Astrocyte (in vitro differentiated cells and primary cell): ENCODE data around the gene SPSB1. TPM values are rescaled to one million over a fixed set of nuclear protein-coding genes. Genes with fewer than 3 reads are reported as not detected.

ENCODE experiments used
- DNase-seq: peaks from one replicate; pipeline ENCODE4 v3.0.0-alpha.2; 2010; ENCODE audit warnings: low read depth
- FAIRE-seq: peaks from 2 replicates; lab custom pipeline; 2011; peaks lifted over from hg19 to GRCh38; lab: Jason Lieb, UNC
- H2AFZ ChIP-seq: 2 replicates; pipeline ENCODE4 v1.6.0; 2012; ENCODE audit warnings: low read depth, low read length, inconsistent platforms
- H3K27ac ChIP-seq: 2 replicates; pipeline ENCODE4 v1.5.1; 2011; ENCODE audit warnings: low read depth, low read length, inconsistent platforms
- H3K27me3 ChIP-seq: 2 replicates; pipeline ENCODE4 v1.6.0; 2011; ENCODE audit warnings: low read length, inconsistent platforms; ENCODE audit not compliant: insufficient read depth
- H3K36me3 ChIP-seq: 2 replicates; pipeline ENCODE4 v1.5.1; 2011; ENCODE audit warnings: low read length, inconsistent platforms; ENCODE audit not compliant: insufficient read depth
- H3K4me1 ChIP-seq: 2 replicates; pipeline ENCODE4 v1.5.1; 2011; ENCODE audit warnings: low read length, inconsistent platforms; ENCODE audit not compliant: insufficient read depth
- H3K4me2 ChIP-seq: 2 replicates; pipeline ENCODE4 v1.6.0; 2012; ENCODE audit warnings: low read length, inconsistent platforms
- H3K4me3 ChIP-seq: 2 replicates; pipeline ENCODE4 v1.5.1; 2011; ENCODE audit warnings: low read depth, mild to moderate bottlenecking, low read length, inconsistent platforms; ENCODE audit not compliant: insufficient read depth
- H3K79me2 ChIP-seq: 2 replicates; pipeline ENCODE4 v1.6.0; 2012; ENCODE audit warnings: mild to moderate bottlenecking, low read length, inconsistent platforms; ENCODE audit not compliant: insufficient read depth
- H3K9ac ChIP-seq: 2 replicates; pipeline ENCODE4 v1.6.0; 2012; ENCODE audit warnings: mild to moderate bottlenecking, low read length, inconsistent platforms
- H3K9me3 ChIP-seq: 2 replicates; pipeline ENCODE4 v1.5.1; 2012; ENCODE audit warnings: low read depth, mild to moderate bottlenecking, low read length, inconsistent platforms; ENCODE audit not compliant: insufficient read depth
- H4K20me1 ChIP-seq: 2 replicates; pipeline ENCODE4 v1.6.0; 2012; ENCODE audit warnings: low read length, inconsistent platforms; ENCODE audit not compliant: insufficient read depth
- H3K27ac Mint-ChIP-seq: one replicate; pipeline ENCODE4 v1.8.0; 2021; ENCODE audit warnings: mild to moderate bottlenecking, mixed read lengths; ENCODE audit not compliant: unreplicated experiment
- H3K27me3 Mint-ChIP-seq: one replicate; pipeline ENCODE4 v1.8.0; 2021; ENCODE audit warnings: low read depth, mixed read lengths; ENCODE audit not compliant: unreplicated experiment
- H3K36me3 Mint-ChIP-seq: one replicate; pipeline ENCODE4 v1.8.0; 2021; ENCODE audit warnings: low read depth, mixed read lengths; ENCODE audit not compliant: unreplicated experiment
- H3K4me1 Mint-ChIP-seq: one replicate; pipeline ENCODE4 v1.8.0; 2021; ENCODE audit warnings: low read depth, mixed read lengths; ENCODE audit not compliant: unreplicated experiment
- H3K4me3 Mint-ChIP-seq: one replicate; pipeline ENCODE4 v1.8.0; 2021; ENCODE audit warnings: mild to moderate bottlenecking, moderate library complexity, mixed read lengths; ENCODE audit not compliant: unreplicated experiment
- H3K9me3 Mint-ChIP-seq: one replicate; pipeline ENCODE4 v1.8.0; 2021; ENCODE audit warnings: mild to moderate bottlenecking, mixed read lengths; ENCODE audit not compliant: unreplicated experiment
- CTCF ChIP-seq: IDR thresholded peaks from 2 replicates; pipeline ENCODE4 v1.5.1; 2011; ENCODE audit warnings: low read depth, mild to moderate bottlenecking, inconsistent platforms, low read length, moderate library complexity; ENCODE audit not compliant: insufficient read depth
- EZH2 ChIP-seq: IDR thresholded peaks from 2 replicates; pipeline ENCODE4 v1.6.1; 2012; ENCODE audit warnings: mild to moderate bottlenecking, low read length, inconsistent platforms; ENCODE audit not compliant: insufficient read depth
- total RNA-seq: library from RNA; stranded (reverse); gene quantifications from 2 replicates; pipeline ENCODE4 v1.2.1, GENCODE V29; 2021

SPSB1 gene
- total RNA-seq, 1 donor from 2014 or later: 53.5 TPM

DNA sequence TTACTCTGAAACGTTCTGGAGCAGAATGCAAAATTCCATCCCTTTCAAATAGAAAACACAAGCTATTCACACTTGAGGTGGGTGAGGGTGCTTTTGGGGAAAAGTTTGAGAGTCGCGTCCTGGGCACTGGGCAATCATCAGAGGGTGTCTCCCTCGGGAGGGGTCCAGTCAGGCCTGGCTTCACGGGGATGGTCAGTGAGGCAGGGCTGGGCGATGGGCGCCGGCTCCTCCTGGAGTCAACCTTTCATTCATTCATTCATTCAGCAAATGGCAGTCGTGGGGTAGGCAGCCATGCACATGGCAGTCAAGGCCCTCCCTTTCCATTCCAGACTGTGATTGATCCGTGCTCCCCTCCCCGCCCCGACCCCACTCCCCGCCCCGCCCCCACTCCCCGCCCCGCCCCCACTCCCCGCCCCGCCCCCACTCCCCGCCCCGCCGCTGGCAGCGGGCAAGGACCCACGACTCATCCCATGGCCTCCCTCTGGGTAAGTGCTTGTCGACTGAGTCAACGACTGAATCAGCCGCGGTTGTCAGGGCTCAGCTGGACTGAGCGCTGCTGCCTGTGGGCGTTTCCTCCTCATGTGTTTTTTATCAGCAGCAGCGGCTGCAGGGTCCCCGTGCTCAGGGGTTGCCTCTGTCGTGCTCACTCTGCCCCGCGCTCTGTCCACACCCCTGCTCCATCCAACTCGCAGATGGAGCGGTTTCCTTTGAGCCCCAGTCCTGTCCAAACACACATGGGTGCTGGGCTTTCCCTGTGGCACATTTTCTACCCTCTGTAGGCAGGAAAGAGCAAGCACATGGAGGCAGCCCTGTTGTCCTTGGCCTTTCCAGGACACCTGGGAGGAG is 12.5 kb upstream of the SPSB1 start:
- Mint-ChIP-seq H3K36me3 (peaks cover 4% of the 10 kb centered on the region), H3K4me3 (peak overlapping the region; percentile 60), H3K4me1 (peaks cover 40% of the 10 kb centered on the region), H3K27me3 (no peaks in the 10 kb centered on the region), H3K27ac (peak overlapping the region; percentile 62), H3K9me3 (peaks cover 9% of the 10 kb centered on the region)
- TF ChIP-seq EZH2 (no peak), CTCF (no peak)
- H3K9ac ChIP-seq: peak overlapping the region; percentile 48
- no peaks in the 10 kb centered on the region for H3K27me3 ChIP-seq
- peak overlapping the region; percentile 16 for H3K4me3 ChIP-seq
- peak overlapping the region; percentile 63 for H3K27ac ChIP-seq
- H3K9me3 ChIP-seq: no peaks in the 10 kb centered on the region
- no peaks in the 10 kb centered on the region for H4K20me1 ChIP-seq
- no peaks in the 10 kb centered on the region for H3K79me2 ChIP-seq
- peaks cover 48% of the 10 kb centered on the region for H3K4me1 ChIP-seq
- peak overlapping the region; percentile 84 for H3K4me2 ChIP-seq
- peak overlapping the region; percentile 64 for H2AFZ ChIP-seq
- H3K36me3 ChIP-seq: no peaks in the 10 kb centered on the region
- DNase-seq: peak; percentile 91
- FAIRE-seq: no peak

DNA sequence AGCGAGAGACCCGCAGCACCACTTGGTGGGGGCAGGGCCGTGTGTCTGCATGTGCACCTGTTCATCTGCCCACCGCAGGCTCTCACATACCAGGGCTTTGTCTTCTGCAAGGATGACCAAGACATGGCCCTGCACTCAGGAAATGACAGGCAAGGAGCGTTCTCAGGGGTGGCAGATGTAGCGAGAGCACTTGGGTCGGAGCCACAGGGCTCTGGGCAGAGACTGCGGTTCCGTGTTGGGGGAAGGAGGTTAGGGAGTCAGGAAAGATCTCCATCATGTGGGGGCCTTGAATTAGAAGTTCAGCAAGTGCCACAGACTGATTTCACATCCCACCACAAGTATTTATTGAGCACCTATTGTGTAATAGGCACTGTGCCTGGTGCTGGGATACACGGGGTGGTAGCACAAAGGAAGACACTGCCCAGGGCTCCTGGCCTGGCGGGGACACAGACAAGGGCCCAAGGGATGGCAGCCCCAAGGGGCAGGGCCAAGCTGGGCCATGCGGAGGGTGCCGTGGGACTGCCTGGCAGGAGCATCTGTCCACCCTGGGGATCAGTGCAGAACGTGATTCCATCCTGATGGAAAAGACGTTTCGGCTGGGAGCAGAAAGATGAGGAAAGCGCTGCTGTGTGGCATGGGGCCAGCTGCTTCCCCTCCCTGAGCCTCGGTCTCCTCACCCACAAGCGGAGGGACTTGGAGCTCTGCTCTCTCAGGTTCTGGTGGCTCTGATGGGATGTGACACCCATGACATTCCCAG is 11.4 kb upstream of the SPSB1 start:
- H3K27me3 Mint-ChIP-seq: peaks cover 2% of the 10 kb centered on the region
- TF ChIP-seq CTCF (no peak), EZH2 (no peak)
- Histone ChIP-seq H3K9ac (peak overlapping the region; percentile 48), H3K4me1 (peaks cover 38% of the 10 kb centered on the region), H3K79me2 (no peaks in the 10 kb centered on the region), H3K36me3 (no peaks in the 10 kb centered on the region), H2AFZ (no peak overlapping the region), H4K20me1 (no peaks in the 10 kb centered on the region), H3K4me2 (peak overlapping the region; percentile 84), H3K9me3 (no peaks in the 10 kb centered on the region), H3K27ac (peak overlapping the region; percentile 63), H3K4me3 (no peak overlapping the region), H3K27me3 (no peaks in the 10 kb centered on the region)
- peaks cover 17% of the 10 kb centered on the region for H3K9me3 Mint-ChIP-seq
- FAIRE-seq (no peak), DNase-seq (peak; percentile 37)
- H3K4me3 Mint-ChIP-seq: peak overlapping the region; percentile 40
- H3K36me3 Mint-ChIP-seq: peaks cover 4% of the 10 kb centered on the region
- H3K4me1 Mint-ChIP-seq: peaks cover 31% of the 10 kb centered on the region
- no peak overlapping the region for H3K27ac Mint-ChIP-seq
